Measurements from ENCODE around the gene PLCG2.

PLCG2 gene

DNA sequence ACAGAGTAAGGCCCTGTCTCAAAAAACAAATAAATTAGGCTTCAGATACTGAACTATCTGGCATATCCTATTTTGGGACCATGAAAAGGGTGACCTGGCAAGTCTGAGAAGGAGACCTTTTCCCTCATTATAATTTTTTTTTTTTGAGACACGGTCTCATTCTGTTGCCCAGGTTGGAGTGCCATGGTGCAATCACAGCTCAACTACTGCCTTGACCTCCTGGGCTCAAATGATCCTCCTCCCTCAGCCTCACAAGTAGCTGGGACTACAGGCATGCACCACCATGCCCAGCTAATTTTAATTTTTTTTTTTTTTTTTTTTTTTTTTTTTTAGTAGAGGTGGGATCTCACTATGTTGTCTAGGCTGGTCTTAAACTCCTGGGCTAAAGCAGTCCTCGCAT, 37.3 kb downstream of the PLCG2 start:
- DNase-seq (ENCODE audit: low read depth in 2 of 2): no peak

DNA sequence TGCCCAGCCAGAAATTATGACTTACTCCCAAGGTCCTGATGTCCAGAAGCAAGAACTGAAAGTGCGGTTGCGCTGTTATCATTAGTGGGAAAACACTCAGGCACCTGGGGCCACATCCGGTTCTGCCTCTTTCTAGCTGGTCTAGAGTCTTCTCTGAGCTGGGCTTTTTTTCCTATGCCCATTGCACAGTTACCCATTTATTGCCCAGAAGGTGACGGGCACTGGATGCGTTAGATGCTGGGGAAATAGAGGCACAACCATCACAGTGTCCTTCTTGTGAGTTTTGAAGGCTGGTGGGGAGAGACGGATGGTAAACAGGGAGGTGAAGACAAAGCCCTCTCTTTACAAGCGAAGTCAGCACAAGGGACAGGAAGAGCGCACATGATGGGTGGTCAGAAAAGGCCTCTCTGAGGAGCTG, 37.7 kb downstream of the PLCG2 start:
- DNase-seq (ENCODE audit: low read depth in 2 of 2): no peak

DNA sequence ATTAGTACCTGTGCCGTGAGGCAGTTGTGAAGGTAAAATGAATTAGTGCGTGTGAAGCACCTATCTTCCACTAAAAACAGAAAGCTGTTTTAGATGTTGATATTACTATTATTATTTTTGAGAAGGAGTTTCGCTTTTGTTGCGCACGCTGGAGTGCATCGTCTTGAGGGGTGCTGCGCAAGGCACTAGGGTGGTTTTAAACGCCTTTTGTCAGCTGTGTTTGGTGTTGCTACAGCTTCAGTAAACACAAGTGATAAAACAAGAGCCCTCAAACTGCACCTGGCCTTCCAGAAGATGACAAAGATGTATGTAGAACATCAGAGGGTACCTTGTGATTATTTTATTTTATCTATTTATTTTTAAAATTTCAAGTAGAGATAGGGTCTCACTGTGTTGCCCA, 38.2 kb downstream of the PLCG2 start:
- no peak for DNase-seq (ENCODE audit: low read depth in 2 of 2)

DNA sequence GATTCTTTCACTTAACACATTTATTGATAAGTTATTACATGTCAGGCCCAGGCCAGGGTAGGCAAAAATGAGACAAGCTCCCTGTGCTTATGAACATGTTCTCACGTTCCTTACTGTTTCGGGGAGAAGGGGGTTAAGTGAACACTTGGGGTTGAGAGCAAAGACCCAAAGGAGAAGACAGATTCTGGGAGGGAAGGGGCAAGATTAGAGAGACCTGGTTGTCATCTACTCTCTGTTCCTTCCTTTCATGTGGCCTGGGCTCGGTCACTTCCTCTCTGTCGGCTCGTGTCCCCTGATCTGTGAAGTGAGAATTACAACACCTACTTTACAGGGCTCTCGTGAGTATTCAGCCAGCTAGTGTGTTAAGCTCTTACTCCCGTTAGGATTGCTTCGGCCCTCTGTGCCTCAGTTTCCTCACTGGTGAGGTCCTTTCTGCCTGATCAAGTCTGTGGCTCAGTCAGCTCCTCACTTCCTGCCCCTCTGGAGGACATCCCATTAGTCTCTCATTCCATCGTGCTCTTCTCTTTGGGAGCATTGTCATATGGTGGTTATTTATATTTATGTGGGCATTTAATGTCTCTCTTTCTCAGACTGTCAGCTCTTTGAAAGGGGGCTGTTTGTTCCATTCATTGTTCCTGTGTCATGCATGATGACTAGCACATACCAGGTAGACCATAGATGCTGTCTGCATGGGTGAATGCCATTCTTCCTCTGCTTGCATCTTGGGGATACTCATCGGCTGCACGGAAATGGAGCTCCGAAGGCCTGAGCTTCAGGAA, 38.9 kb downstream of the PLCG2 start:
- peak in 1 of 2 donors; percentile 28 for DNase-seq (ENCODE audit: low read depth in 2 of 2)

DNA sequence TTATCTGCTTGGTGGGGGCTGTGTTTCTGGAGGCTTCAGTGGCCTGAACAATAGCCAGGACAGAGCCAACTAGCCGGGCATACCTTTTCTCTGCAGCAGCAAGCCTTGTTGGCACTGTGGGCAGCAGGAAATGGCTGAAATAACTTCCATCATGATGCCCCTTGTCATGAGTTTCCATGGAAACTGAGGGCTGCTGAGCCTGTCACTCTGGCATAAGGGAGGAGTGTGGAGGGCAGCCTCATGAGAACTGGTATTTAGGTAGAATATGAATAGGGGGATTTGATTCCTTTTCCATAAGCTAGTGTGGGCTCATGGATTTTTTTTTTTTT, 39.4 kb downstream of the PLCG2 start:
- DNase-seq (ENCODE audit: low read depth in 2 of 2): no peak

DNA sequence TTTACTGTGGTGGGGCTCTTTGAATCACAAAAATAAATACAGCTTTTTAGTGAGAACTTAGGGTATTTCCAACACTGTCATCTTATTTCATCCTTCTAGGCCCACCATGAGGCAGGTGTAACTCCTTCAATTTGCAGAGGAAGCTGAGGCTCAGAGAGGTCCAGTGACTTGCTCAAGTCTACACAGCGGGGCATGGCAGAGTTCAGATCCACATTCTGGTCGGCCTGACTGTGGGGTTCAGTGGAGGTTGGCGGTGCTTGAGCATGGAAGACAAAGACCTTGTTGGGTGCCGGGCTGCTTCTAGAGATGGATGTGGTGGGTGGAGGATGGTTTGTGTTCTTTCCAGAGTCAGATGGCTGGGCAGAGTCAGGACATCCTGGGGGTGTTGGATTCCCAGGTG, 39.8 kb downstream of the PLCG2 start:
- no peak for DNase-seq (ENCODE audit: low read depth in 2 of 2)

DNA sequence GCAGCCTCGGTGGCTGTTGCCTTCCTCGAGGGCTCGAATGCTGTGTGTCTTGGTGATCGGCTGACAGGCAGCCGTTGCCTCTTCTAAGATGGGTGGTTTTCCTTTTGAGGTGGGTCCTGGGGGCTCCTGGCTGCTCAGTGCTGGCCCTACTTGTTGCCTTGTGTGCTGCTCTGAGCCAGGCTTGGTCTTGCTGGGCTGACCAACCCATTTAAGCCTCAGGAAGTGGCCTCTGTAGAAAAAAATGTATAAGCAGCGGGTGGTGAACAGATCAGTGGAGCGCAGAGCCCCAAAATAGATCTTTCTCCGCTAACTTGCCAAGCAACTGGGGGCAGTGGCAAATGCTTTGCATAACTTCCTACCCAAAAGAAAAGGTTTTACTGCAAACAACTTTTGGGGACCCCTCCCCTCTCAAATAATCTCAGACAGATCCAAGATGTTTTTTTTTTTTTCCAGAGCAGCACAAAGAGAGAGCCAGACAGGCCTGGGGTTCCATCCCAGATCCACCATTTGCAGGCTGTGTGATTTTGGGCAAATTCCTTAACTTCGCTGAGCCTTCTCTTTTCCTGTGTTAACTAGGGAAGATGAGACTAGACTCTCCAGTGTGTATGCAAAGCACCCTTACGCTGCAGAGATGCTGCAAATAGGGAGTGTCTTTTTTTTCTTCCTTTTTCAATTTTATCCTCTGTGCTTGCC, 42.5 kb downstream of the PLCG2 start:
- DNase-seq (ENCODE audit: low read depth in 2 of 2): no peak

DNA sequence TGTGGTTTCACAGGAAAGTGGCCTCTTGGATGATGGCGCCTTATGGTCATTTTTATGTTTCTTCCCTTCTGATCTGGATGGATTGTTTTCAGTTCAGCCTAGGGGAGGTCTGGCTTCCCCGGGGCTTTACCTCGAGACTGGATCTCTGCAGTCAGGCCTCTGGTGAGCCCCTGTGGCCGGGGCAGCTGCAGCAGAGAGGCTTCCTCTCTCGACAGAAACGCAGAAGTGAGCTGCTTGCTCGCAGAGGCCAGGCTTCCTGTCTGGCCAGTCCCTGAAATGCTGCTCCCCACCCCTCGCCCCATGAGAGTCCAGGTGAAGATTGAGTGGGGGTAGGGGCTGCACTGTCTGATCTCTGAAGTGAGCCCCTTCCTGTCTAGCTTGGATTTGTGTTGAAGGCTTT, 44.0 kb downstream of the PLCG2 start:
- DNase-seq (ENCODE audit: low read depth in 2 of 2): no peak

DNA sequence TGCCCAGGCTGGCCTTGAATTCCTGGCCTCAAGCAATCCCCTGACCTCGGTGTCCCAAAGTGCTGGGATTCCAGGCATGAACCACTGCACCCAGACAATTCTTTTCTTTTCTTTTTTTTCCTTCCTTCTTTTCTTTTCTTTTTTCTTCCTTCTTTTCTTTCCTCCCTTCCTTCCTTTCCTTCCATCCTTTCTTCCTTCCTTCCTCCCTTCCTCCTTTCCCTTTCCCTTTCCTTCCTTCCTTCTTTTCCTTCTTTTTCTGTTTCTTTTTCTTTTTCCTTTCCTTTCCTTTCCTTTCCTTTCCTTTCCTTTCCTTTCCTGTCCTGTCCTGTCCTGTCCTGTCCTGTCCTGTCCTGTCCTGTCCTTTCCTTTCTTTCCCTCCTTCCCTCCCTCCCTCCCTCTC, 44.6 kb downstream of the PLCG2 start:
- no peak for DNase-seq (ENCODE audit: low read depth in 2 of 2)

DNA sequence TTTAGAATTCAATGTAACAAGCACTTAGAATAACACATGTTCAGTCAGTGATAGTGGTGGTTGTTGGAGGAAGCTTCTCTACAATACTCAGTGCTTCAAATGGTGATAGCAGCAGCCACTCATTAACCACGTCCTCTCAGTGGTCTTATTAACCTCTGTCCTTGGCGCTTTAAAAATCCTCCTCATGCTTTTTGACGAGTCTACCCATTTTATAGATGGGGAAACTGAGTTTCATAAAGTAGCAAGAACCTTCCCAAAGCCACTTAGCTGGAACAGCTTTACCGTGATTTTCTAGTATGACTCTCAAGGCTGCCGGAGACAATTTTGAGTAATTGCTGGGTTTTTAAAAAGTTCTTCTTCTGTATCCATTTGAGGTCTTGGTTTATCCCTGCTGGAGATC, 47.4 kb downstream of the PLCG2 start:
- DNase-seq (ENCODE audit: low read depth in 2 of 2): no peak

DNA sequence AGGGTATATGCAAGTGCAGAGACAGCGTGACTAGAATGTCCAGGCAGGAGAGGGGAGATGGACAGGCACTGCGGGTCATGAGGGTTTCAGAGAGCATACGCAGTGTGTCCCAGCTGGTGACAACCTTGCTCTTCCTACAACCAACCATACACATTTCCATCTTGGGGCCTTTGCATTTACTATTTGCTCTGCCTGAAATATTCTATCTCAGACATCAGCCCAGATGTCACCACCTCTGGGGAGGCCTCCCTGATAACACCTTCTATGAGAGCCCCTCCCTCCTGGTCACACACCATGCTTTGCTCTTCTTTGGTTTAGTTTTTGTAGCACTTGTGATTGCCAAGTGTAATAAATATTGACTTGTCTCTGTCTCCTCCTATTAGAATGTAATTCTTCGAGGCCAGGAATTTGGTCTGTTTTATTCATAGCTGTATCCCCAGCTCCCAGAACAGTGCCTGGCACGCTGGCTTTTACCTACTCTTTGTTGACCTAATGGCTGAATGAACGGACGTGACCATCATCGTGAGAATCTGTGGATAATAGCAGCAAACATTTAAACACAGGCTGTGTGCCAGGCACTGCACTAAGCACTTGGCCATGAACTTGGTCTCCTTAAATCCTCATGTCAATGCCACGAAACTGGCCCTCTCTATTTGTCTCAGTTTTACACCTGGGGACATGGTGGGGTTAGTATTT, 51.9 kb downstream of the PLCG2 start:
- DNase-seq (ENCODE audit: low read depth in 2 of 2): no peak

DNA sequence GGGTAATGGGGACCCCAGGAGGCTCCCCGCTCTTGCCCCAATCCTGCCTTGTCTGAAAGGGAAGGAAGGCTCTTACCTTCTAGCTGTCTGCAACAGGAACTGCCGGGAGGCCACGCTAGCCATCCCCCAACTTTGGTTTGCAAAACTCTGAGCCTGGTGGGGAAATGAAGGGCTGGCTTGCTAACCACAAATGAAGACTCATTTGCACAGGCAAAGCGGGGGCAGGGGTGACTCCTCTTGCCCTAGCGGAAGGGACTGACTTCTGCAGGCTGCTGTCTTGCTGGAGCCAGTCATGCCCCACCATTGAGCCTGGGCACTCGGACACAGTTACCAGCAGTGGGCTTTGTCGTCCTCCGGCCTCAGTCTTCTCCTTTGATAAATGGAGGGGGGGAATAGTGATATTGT, 52.6 kb downstream of the PLCG2 start:
- peak; percentile 47 to 61 for DNase-seq (ENCODE audit: low read depth in 2 of 2)

DNA sequence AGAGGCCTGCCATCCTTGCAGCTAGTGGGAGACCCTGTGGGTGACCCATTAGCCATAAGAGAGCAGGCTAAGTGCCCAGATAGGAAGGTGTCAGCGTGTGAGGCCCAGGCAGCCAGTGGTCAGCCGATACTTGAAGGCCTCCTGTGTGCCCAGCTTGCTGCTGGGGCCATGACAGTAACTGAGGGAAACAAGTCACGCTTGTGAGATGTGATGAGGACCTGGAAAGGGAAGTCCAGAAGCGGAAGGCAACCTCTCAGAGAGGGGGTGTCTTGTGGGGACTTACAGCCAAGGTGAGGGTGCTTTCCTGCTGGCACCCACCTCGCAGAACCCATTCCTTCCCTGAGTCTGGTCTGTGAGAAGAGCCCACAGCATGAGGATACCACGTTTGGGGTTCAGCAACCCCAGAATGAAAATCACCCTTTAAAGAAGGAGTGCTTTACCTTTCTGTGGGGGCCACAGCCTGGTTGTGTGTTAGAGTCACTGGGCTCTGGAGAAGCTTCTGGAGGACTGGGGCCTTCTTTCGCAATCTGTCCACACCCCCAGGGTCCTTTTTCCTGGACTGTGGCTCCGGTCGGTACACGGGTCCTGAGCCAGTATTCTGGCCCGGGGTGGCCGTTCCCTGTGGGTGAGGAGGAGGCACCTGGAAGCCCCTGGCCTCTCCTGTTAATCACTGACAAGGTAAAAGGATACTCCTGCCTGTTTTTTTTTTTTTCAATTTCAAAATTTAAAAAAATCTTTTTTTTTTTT, 53.9 kb downstream of the PLCG2 start:
- no peak for DNase-seq (ENCODE audit: low read depth in 2 of 2)

DNA sequence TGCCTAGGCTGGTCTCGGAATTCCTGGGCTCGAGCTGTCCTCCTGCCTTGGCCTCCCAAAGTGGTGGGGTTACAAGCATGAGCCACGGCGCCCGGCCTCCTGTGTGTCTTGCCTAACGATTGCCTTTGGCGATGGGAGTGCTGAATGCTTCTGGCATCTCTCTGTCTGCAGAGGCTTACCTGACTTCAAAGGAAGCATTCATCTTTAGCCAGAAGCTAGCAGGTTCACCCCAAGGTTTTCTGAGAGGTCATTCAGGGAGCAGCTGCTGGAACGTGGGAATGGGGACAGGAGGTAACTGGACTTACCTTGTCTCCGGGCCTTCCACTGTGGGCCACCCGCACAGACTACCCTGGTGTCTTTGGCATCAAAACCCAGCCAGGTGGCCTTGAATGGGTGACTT, 54.7 kb downstream of the PLCG2 start:
- DNase-seq (ENCODE audit: low read depth in 2 of 2): no peak

DNA sequence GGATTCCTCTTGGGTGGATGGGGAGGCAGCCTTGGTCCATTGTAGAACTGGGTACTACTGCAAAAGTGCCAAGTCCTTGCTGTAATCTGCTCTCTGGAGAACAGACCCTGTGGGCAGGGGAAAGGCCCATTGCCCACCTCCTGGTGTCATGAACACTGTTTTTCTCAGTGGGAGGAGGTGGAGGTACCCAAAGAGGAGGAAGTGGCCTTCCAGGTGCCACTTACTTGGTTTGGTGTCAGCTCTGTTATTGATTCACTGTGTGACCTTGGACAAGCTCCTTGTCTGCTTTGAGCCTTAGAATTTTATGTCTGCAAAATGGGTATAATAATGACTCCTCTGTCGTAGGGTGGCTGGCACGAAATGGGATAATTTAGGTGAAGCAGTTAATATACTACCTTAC, 55.8 kb downstream of the PLCG2 start:
- DNase-seq (ENCODE audit: low read depth in 2 of 2): no peak

DNA sequence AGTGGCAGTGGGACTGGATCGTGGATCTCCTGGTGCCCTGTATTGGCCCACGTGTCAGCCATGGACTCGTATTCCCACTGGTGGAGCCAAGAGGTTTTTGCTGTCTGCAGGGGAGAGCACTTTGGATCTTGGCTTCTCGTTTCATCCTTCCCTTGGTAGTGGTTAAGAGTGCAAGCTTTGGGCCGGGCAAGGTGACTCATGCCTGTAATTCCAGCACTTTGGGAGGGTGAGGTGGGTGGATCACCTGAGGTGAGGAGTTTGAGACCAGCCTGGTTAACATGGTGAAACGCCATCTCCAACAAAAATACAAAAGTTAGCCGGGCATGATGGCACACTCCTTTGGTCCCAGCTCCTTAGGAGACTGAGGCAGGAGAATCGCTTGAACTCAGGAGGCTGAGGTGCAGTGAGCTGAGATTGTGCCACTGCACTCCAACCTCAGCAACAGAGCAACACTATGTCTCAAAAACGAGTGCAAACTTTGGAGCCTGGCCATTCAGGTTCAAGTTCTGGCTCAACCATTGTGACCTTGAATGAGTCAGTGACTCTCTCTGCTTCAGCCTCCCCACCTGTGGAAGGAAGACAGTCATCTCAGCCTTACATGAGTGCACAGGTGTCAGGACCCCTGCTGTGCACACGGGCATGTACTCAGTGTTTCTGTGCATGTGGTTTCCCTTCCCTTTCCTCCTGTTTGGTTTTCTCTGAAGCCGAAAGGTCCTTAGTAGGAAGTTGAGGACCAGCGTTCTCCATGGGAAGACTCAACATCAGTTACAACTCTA, 57.4 kb downstream of the PLCG2 start:
- no peak for DNase-seq (ENCODE audit: low read depth in 2 of 2)

DNA sequence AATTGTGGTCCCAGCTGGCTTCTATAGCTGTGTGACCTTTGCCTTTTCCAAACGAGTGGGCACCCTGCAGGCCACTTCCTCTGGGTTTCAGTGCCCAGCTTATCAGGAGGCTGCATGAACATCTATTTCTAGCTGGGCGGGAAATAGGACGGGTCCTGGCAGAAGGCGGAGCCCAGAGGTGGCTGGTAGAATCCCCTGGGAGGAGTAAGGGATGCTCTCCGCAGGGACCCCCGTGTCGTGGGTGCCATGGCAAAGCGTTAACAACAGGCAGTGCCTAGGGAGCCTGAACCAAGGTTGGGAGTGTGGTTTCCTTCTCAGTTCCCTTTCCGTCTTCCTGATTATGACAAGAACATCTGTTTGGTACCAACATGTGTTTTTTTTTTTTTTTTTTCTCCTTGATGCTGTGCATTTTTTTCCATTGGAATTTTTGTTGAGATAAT, 58.2 kb downstream of the PLCG2 start:
- DNase-seq (ENCODE audit: low read depth in 2 of 2): no peak

DNA sequence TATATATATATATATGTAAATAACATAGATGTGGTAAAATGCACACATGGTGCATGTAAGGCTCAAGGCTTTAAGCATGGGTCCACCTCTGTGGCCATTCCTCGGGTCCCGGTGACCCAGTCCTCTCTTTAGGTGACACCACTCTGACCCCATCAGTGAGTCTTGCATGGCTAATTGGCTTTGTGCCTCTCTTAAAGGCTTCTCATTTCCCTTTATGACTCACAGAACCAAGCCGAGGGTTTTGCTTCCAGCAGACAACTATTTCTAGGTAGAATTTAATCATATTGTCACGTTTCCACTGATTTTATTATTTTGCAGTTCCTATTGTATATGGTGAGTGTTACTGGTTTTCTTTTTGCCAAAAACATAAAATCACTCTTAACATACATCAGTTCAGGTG, 59.7 kb downstream of the PLCG2 start:
- no peak for DNase-seq (ENCODE audit: low read depth in 2 of 2)

DNA sequence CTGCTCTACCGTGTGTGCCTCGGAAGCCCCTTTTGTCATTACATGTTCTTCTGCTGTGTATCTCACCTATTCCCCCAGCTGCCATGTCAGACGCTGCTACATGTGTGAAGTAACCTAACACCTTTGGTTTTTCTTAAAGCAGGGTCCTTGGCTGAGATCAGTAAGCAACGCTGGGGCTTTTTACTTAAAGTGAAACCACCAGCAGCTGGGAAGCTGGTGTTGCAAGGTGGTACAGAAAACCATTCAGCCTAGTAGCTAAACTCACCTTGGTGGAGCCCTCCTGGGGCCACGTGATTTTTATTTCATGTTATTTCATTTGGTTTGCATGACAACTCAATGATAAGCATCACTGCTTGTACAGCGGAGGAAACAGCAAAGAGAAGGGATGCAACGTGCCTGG, 62.6 kb downstream of the PLCG2 start:
- DNase-seq (ENCODE audit: low read depth in 2 of 2): no peak

DNA sequence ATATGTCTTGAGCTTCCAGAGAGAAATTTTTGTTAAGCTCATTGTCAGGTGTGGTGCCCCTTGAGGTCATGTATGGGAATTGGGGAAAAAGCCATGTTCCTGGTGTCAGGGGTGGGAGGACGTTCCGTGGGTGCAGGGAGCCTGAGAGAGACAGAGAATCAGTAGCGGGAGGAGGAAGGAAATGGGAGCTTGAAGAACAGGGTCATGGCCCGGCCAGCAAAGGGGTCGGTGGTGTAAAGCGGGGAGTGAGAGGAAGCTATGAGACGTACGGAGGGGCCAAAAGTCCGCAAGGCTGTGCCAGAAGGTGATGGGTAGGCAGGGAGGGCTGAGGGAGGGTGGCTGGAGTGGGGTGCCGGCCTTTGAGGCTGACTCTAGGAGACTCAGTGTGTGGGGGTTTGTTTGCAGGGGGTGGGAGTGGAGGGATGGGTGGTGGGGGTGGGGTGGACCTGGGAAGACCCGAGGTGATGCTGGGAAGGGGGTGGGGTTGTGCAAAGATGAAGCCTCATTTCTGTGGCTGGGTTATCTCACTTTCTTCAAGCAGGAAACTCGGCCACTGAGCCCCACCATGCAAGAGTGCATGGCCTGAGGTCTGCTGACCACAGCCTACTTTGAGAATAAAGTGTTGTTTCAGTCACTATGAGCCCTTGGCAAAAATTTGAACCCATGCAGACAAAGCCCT, 63.6 kb downstream of the PLCG2 start:
- no peak for DNase-seq (ENCODE audit: low read depth in 2 of 2)

DNA sequence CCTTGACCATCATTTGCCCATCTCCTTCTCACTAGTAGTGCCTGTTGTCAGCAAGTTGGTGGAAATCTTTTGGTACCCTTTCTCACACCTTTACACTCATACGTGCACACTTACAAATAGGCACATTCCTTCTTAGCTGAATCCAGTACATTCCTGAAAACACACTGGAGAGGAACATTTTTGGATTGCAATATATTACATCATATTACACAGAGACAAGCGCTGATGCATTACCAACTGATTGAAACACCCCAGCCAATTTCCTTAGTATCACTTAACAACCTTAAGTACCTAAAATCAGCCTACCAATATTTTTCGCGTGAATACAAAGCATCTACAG, 64.1 kb downstream of the PLCG2 start:
- no peak for DNase-seq (ENCODE audit: low read depth in 2 of 2)
